ENCODE data around the gene VMAC.
"Not testable (repeated sequence)": the region's sequence is repeated elsewhere in the genome, so short reads cannot be mapped to it uniquely, and the experiment has no call there.

The VMAC gene

DNA sequence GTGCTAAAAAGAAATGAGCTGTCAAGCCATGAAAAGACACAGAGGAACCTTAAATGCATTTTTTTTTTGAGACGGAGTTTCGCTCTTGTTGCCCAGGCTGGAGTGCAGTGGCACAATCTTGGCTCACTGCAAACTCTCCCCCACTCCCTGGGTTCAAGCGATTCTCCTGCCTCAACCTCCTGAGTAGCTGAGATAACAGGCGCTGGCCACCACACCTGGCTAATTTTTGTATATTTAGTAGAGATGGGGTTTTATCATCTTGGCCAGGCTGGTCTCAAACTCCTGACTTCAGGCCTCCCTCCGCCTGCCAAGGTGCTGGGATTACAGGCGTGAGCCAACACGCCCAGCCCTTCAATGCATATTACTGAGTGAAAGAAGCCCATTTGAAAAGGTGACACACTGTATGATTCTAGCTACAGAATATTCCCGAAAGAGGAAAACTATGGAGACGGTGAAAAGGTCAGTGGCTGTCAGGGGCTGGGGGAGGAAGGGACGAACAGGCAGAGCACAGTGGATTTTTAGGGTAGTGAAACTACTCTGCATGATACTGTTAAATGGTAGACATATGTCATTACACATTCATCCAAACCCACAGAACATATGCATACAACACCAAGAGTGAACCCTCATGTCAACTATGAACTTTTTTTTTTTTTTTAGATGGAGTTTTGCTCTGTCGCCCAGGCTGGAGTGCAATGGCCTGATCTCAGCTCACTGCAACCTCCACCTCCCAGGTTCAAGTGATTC lies 20.4 kb upstream of the VMAC start:
- not testable (repeated sequence) for DNase-seq

DNA sequence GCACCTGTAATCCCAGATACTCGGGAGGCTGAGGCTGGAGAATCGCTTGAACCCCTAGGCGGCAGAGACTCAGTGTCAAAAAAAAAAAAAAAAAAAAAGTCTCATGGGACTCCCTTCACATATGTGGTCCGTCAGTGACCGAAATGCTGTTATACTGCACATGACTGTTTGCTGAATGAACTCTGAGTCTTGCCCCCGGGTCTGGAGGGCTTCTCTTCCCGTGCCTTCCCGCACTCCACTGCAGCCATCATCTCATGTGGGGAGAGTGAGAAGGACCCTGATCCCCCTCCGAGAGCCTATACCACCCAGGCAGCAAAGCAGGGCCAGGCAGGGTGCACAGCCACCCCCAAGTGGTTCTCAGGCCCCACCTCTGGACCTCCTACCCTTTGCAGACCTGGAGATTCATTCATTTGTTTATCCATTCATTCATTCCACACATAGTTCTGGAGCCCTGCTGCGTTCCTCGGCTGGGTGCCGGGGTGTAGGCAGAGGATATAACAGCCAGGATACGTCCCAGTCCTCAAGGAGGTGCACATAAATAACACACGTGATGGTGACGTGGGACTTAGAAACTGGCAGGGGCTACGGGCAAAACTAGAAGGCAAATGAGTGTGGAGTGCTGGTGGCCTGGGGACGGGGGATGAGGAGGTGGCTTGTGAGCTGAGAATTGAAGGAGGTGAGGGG lies 15.2 kb upstream of the VMAC start:
- no peak for DNase-seq

DNA sequence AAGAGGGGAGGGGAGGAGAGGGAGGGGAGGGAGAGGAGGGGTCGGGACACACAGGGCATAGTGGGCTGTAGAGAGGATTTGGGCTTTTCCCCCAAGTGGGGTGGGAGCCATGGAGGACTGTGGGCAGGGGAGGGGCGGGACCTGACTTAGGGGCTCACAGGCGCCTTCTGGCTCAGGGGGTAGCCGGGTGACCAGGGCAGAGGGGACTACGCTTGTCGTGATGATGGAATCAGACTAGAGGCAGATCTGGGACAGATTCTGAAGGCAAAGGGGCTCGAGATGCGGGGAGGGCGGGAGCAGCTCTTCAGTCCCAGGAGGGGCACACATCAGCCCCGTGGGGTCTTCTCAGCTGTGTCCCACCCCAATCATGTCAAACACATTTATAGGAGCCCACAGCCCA lies 14.6 kb upstream of the VMAC start:
- no peak for DNase-seq

DNA sequence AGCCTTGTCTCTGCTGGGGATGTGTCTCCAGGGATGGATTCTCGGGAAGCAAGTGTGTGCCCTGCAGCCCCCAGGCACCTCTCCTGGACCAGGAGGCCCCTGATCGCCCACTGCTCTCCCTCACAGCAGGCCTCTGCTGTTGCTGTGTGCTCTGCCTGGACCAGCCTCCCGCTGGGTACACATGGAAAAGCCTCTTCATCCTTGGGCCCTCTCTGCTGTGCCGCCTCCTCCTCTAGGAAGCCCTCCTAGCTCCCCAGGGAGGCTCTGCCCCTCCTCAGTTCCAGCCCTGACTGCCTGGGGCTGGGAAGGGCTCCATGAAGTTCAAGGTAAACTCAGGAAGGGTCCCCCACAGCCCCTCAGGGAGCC lies 13.1 kb upstream of the VMAC start:
- no peak for DNase-seq

DNA sequence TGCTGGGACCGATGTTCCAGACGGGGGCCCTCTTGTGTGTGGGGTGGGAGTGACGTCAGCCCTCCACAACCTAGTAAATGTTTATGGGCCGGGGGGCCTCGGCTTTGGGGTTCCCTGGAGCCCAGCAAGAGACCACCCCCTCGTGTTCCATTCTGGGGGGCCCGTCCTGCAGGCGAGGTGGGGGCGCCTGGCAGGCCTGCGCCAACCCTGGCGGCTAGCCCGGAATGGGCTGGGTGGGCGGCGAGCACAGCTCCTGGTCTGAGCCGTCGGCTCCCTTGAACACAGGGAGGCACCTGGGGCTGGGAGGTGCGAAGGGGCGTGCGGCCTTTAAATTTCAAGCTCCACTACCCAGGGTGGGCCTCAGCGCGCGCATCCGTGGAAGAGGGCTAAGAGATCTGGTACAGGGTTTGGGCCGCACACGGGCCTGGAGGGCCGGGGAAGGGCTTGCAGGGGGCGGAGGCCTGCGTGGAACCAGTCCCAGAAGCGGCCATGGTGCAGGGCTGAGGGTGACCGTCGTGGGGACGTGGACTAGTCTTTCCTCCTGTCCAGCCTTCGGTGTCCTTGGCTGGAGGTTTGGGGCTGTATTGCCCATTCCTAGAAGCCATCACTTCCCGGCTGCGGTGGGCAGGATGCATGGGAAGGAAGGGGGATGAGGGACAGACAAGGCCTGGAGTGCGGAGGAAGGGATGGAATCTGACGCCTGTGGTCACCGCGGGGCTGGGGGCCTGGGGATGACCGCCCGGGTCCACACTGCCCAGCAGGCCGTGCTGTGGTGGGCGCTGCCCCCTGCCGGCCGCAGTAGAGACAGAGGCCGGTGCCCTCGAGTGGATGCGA lies 12.5 kb upstream of the VMAC start:
- DNase-seq, result peak; percentile 22

DNA sequence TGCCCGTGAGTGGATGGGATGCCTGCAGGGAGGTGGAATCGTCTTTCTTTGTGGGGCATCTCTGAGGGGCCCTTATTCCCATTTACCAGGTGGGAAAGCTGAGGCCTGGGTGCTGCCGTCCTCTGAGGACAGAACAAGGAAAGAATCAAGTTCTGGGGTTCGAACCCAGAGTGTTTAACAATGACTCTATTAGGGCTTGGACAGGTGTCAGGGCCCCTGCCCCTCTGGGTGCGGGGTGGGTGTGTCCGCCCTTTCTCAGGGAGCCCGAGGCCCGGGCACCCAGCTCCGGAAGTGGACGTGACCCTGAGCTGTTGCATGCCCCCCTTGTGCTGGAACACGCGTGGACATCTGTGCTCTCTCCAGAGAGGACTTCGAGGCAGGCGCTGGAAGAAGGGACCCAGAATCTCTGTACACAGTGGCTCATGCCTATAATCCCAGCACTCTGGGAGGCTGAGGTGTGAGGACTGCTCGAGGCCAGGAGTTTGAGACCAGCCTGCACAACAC lies 11.8 kb upstream of the VMAC start:
- no peak for DNase-seq

DNA sequence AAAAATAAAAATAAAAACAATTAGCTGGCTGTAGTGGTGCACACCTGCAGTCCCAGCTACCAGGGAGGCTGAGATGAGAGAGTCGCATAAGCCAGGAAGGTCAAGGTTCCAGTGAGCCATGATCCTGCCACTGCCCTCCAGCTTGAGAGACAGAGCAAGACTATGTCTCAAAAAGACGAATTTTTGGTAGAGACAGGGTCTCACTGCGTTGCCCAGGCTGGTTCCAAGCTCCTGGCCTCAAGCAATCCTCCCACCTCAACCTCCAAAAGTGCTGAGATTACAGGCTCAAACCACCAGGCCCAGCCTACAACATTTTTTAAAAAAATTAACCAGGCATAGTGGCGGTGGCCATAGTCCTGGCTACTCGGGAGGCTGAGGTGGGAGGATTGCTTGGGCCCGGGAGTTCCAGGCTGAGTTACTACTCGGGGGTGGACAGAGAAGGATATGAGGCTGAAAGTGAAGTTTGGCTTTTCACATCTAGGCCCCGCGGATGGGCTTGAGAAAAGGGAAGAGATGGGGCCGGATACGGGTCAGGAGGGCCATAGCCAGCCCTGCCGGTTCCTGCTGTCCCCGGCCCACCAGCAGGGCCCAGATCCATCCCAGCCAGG lies 11.3 kb upstream of the VMAC start:
- no peak for DNase-seq

DNA sequence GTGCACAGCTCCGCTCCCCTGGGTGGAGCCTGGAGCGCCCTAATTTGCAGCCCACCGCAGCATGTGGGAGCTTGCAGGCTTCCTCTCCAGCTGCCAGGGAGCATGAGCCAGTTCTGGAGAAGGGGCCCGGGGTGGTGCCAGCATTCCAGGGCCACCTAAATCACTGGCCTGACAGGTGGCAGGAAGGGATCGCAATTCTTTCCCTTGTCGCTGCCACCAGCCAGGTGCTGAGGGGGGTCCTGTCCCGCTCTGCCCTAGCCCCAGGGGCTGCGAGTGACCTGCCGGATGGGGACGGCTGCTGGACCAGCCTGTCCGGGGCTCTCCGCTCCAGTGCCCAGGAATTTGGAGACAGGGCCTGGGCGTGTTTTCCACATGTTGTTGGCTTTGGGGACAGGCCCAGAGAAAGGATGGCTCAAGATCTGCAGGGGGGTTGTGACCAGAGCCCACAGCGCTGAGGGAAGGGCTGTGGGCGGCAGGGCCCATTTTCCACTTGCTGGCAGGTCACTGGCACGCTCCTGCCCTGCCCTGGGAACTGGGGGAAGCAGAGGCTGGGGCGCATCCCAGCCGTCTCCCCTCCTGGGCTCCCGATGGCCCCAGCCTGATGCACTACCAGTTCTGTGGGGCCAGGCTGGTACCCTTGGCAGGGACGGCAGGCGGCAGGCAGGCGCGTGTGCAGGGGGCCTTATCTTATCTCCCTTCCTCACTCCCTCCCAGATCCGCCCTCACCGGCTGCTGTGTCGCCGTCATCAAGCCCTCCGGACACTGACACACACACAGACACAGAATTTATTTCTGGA lies 10.6 kb upstream of the VMAC start:
- DNase-seq, result no peak

DNA sequence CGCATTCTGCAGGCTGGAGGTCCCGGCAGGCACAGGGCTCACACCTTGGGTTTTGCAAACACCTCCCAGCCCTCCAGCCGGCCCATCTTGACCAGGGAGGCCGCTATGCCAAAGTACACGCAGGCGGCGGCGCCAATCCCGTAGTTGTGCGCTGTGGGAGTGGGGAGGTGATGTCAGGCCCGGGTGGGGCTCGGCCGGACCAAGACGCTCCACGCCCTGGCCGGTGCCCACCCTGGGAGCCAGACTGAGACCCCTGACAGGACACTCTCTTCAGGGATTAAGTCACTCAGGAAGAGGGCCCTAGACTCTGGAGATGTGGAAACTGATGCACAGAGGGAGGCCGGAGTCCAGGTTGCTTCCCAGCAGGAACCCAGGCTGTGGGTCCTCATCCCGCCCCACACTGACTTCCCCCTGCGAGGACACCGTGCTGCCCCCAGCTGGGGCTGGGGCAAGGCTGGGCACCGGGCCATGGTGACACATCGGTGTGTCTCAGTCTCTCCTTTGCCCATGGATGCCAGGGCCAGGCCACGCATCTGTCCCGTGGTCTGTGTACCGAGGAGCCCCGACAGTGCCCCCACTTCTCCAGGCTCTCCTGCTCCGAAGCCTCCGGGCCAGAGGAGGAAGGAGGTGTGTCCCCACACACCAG lies 9.8 kb upstream of the VMAC start:
- DNase-seq, result no peak

DNA sequence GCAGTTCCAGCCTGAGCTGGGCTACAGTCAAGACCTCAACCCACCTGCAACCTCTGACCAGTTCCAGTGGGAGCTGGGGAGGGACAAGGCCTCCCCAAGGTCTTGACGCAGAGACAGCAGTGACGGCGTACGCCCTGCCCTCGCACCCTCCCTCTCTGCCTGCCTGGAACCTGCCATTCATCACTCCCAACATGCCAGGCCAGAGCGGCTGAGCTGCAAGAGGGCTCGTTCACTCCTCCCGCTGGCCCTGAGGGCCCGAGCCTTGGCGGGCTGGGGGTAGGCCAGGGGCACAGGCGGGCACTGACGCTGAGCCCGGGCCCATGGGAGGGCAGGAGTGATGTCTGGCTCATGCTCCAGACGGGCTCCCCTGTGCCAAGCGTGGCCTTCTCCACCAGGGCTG lies 9.3 kb upstream of the VMAC start:
- no peak for DNase-seq

DNA sequence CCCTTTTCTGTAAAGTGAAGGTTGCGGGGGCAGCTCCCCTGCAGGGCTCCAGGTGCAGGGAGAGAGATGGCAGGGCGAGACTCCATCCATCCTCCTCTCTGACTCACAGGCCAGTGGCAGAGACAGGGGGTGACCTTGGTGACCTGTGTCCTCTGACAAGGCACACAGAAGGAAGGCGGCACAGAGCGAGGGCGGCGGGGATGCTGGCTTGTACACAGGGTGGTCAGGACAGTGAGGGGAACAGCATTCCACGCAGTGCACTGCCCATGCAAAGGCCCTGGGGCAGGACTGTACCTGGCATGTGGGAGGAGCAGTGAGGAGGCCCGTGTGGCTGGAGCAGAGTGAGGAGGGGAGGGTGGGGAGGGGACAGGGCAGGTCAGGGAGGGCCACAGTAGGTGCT lies 8.8 kb upstream of the VMAC start:
- no peak for DNase-seq

DNA sequence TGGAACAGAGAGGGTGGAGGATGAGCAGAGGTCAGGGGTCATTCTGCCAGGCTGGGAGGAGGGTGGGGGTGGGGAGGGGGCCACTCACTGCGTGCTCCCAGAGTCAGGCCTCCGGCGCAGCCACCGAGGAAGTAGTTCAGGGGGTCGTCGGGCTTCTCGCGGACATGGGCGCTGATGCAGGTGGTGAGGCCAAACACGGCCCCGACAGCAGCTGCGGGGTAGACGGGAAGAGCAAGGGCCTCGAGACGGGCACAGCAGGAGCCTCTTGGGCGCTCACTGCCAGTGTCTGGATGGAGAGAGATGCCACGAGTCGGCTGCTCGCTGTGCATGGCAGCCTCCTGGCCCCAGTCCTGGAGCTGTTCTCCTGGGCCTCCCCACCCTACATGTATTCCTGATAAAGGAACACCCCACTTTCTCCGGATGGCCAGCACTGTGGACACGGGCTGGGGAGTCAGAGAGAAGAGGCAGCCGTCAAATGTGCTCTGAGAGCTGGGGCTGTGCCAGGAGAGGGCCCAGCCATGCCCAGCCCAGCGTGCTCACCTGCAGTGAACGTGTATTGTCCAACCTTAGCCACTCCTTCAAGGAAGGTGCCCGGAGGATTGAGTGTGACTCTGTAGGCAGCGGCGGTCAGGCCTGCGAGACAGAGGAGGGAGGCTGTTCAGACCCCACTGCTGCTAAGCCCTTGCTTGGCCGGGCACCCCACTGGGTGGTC lies 8.2 kb upstream of the VMAC start:
- DNase-seq, result no peak

DNA sequence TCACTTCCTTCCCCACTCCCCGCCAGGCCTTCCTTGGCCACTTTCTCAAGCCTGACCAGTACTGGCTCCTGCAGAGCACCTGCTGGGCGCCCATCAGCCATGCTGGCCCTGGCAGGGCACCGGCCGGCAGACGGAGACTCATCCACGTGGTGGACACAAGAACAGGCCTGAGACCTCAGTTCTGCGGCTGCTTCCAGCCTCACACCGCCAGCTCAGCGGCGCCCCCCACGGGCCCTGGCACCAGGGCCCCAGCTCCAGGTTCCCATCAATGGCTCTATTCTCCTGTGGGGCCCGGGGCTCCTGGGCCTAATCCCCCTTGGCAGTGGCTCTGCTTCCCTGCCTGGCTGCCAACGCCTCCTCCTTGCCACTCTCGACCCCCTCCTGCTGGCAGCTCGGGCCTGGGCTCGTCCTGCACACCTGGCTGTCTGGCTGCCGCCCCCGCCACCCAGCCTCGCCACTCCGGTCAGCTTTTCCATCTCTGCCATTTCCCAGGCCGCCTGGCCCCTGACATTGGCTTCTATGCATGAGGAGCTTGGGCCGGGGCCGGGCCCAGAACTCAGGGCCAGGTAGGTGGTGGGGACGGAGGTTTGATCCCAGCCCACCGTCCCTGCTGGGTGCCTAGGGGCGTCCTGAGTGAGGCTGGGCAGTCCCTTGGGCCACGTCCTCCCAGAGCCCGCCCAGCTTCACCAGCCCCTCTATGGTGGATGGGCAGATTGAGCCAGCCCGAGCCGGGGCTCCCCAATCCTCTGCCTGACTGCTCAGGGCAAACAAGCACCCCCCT lies 7.3 kb upstream of the VMAC start:
- DNase-seq, result no peak

DNA sequence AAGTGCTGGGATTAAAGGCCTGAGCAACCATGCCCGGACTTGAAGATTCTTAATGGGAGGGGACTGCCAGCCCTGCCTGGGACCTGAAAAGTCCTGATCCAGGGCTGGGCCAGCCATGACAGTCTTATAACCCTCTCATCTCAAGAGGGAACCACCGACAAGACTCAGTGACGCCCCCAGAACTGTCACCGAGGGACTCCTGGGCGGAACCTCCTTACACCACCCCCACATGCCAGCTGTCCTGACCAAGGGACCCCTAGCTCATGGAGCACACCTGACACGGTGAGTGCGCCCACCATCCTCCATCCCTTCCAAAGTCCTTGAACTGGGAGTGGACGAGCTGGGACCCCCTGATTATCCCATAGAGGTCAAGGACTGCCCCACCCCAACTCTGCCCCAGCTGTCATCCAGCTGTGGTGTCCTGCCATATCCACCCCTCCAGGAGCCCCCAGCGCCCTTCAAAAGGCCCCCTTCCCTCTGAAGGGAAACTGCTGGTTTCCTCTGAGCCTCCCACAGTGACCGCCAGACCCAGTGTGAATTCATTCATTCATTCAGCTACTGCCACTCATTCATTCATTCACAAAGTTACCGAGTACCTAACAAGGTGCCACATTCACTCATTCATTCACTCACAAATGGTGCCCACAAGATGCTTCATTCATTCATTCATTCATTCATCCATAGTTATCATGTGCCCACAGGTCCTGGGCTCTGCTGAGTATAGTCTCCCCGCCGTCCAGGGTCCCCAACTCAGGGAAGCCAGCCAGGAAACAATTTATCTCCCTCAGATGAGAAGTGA lies 4.7 kb upstream of the VMAC start:
- DNase-seq, result no peak

DNA sequence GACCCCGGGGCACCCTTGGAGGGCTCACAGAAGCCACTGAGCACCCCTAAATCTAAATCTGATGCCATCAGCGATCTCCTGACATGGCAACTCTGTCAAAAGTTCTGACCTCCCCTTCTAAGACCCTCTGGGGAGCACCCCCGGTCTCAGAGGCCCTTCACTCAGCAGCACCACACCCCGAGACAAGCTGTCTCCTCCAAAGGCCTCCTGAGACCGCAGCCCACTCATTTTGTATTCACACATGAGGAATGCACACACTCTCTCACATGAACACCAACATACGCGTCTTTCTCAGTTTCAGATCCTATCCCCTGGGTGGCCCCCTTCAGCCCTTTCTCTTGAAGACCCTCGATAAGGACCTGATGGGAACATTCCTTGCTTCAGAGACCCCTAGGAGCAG lies 3.7 kb upstream of the VMAC start:
- no peak for DNase-seq

DNA sequence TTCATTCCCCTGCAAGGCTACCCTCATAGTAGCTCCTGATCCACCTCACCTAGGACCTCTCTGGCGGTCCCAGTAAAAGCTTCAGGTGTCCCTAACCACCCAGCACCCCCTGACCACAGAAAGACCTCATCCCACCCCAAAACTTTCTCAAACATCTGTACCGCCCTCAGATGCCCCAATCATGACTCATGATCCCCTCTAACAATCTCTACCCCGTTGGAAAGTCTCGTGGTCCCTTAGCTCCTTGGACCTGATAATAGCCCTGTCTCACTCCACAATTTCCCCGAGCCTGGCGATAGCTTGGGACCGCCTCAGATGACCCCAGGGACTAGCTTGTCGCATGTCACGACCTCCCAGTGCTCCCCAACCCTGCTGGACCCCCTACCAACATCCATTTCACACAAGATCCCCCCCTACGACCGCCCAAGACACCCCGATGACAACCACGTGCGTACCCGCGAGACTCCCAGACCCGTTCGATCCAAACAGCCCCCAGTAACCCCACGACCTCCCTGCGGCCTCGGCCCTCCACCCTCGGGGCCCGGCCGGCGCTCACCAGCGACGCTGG lies 1.5 kb upstream of the VMAC start:
- no peak for DNase-seq

DNA sequence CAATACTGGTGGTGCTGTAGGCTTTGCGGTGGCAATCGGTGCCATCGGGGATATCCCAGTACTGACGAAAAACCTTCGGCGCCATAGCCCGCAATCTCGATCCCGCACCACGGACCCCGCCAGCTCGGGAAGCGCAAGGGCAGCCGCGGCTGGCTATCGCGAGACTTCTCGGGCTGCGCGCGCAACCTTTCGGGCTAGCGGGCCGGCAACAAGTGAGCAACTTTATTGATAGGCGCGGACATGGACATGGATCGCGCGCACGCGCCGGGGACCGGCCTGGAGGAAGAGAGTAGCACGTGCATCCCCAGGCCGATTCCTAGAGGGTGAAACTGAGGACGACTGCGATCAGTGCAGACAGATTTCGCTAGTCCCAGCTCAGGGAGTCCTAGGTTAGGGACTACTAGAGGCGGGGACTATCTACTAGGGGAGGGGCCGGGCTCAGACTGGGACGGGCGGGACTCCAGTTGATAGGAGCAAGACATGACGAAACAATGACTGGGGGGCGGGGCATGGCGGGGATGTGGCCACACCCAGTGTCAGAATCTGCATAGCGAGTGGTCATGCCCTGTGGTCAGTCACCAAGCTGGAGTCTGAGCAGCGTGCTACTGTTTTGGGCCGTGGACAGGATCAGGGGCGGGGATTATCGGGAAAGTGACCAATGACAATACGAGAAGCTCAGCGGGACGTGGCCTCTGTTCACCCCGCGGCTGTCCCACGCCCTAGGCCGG lies 884 bp upstream of the VMAC start, which contains the start of gene NDUFA11:
NDUFA11 (minus strand) TSS at position 167 of the 728 bp plus-strand sequence; CDS start at position 85, 82 bp downstream.
- DNase-seq, result peak; percentile 100

DNA sequence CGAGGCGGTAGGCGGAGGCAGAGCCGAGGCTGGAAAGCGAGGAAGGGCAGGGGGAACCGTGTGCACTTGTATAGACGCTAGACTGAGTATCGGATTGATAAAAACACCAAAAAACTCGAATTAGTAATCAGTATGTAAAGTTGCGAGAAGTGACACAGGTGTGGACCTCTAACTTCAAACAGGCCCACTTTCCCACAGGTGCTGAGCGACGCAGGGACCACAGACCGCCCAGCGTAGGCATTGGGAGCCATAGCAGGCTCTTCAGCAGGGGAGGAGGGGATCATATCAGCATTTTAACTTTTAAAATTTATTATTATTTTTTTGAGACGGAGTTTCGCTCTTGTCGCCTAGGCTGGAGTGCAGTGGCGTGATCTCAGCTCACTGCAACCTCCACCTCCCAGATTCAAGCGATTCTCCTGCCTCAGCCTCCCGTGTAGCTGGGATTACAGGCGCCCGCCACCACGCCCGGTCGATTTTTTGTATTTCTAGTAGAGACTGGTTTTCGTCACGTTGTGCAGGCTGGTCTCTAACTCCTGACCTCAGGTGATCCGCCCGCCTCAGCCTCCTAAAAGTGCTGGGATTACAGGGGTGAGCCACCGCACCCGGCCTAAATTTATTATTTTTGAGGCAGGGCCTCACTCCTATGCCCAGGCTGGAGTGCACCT lies 574 bp downstream of the VMAC start:
- DNase-seq, result no peak
